OCI-LY7 (cell line): ENCODE measurements around the gene CADM4. TPM values are rescaled to one million over a fixed set of nuclear protein-coding genes. Genes with fewer than 3 reads are reported as not detected.

Experiments used
- BruUV-seq: library from RNA; stranded (reverse); fragments of 400-500 nt; replicated peaks from 2 replicates; lab custom pipeline; 2021; lab: Mats Ljungman, UMichigan
- CTCF ChIA-PET: fragments of 300-600 bp; sonication (Branson Sonifier 250); formaldehyde crosslinking; loops from one replicate; lab custom pipeline; 2022; ENCODE audit warnings: antibody characterized with exemption; ENCODE audit not compliant: unreplicated experiment; lab: Charles Lee
- POLR2A ChIA-PET: fragments of 300-600 bp; sonication (Branson Sonifier 250); formaldehyde crosslinking; loops from one replicate; lab custom pipeline; 2022; ENCODE audit warnings: antibody characterized with exemption; lab: Charles Lee
- DNase-seq: peaks from one replicate; pipeline ENCODE4 v3.0.0-alpha.2; 2015; ENCODE audit warnings: low spot score
- H2AFZ ChIP-seq: fragments of 200-600 bp; sonication (generic), shearing (Covaris generic); 2 replicates; pipeline ENCODE4 v1.6.1; 2014; ENCODE audit warnings: mild to moderate bottlenecking, antibody characterized with exemption, low read length, moderate library complexity
- H3K27ac ChIP-seq: fragments of 200-600 bp; sonication (generic); 2 replicates; pipeline ENCODE4 v1.5.1; 2014; ENCODE audit warnings: mixed run types, low read depth, mild to moderate bottlenecking, moderate library complexity, low read length, inconsistent platforms; ENCODE audit not compliant: poor library complexity, severe bottlenecking
- H3K36me3 ChIP-seq: fragments of 200-600 bp; sonication (generic); 2 replicates; pipeline ENCODE4 v1.6.1; 2014; ENCODE audit warnings: mild to moderate bottlenecking, antibody characterized with exemption, low read length, moderate library complexity, mixed read lengths; ENCODE audit not compliant: insufficient read depth
- H3K4me1 ChIP-seq: fragments of 200-600 bp; sonication (generic); 2 replicates; pipeline ENCODE4 v1.5.1; 2014; ENCODE audit warnings: mild to moderate bottlenecking, low read length; ENCODE audit not compliant: insufficient read depth, poor library complexity, severe bottlenecking
- H3K4me2 ChIP-seq: fragments of 200-600 bp; sonication (generic); 2 replicates; pipeline ENCODE4 v1.6.1; 2014; ENCODE audit warnings: mild to moderate bottlenecking, low read length
- H3K4me3 ChIP-seq: fragments of 200-600 bp; sonication (generic); 2 replicates; pipeline ENCODE4 v1.5.1; 2014; ENCODE audit warnings: mild to moderate bottlenecking, low read depth, low read length; ENCODE audit not compliant: poor library complexity, severe bottlenecking
- H3K79me2 ChIP-seq: fragments of 200-600 bp; sonication (generic); 2 replicates; pipeline ENCODE4 v1.6.1; 2016; ENCODE audit warnings: low read depth, mild to moderate bottlenecking, low read length, moderate library complexity, mixed read lengths; ENCODE audit not compliant: insufficient read depth
- H3K9me2 ChIP-seq: fragments of 200-600 bp; sonication (generic); 2 replicates; pipeline ENCODE4 v1.6.1; 2016; ENCODE audit warnings: mild to moderate bottlenecking, low read length, mixed read lengths; ENCODE audit not compliant: insufficient read depth
- H3K9me3 ChIP-seq: fragments of 200-600 bp; sonication (generic); 2 replicates; pipeline ENCODE4 v1.6.1; 2014; ENCODE audit warnings: mild to moderate bottlenecking, mixed run types, low read length, mixed read lengths
- H4K20me1 ChIP-seq: fragments of 200-600 bp; sonication (generic); 2 replicates; pipeline ENCODE4 v1.6.1; 2014; ENCODE audit warnings: mild to moderate bottlenecking, antibody characterized with exemption, low read length, moderate library complexity, mixed read lengths; ENCODE audit not compliant: insufficient read depth
- EZH2phosphoT487 ChIP-seq: fragments of 200-600 bp; sonication (generic); IDR thresholded peaks from 2 replicates; pipeline ENCODE4 v1.6.1; 2018; ENCODE audit warnings: low read depth, borderline replicate concordance, mild to moderate bottlenecking, mixed run types, antibody characterized with exemption, low read length, moderate library complexity, mixed read lengths
- intact Hi-C: fragments of 100-400 bp; cut with micrococcal nuclease; formaldehyde crosslinking; loops from one replicate; pipeline ENCODE4 v1.10.0; 2022; ENCODE audit not compliant: unreplicated experiment
- total RNA-seq, 2 experiments: library from RNA; depleted of rRNA in 1 of 2; stranded (reverse); fragments of >200 nt in 1 of 2; shearing (Covaris generic) in 1 of 2; gene quantifications; 2 replicates each; pipeline ENCODE4 v1.2.3, GENCODE V29; 2014 to 2022
- TF ChIP-seq, protein P1 (sequence below): fragments of 200-600 bp; sonication (generic); conservative IDR thresholded peaks from 2 replicates; pipeline ENCODE4 v1.5.1; 2014; ENCODE audit warnings: mild to moderate bottlenecking, antibody characterized with exemption, low read length, moderate library complexity, mixed read lengths

Gene CADM4
- total RNA-seq, 2 experiments from 2014 or later, result not detected

DNA sequence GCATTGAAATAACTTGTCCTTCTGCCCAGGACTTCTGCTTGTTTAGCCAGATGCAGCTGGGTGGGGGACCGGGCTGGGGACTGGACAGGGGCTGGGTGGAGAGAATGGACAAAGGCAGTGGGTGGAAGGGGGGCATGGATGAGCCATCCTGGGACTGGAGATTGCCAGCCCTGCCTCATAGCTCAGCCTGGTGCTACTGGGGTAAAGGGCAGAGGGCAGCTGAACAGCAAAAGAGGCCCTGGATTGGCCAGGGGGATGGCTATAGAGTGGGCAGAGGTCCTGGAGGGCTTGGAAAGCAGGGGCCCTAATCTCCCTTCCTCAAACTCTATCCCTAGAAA is 48.0 kb upstream of the CADM4 start:
- ChIA-PET CTCF (no interaction called here), POLR2A (interaction anchor here (0.6 kb wide), 1 partner anchor 10 kb away, joined by 3 read pairs; no protein-coding TSS in a partner anchor)
- BruUV-seq, result no TSS peak
- DNase-seq, result no peak
- Histone ChIP-seq H3K9me2 (no peaks in the 10 kb centered on the region), H3K4me2 (no peak overlapping the region), H3K36me3 (no peaks in the 10 kb centered on the region), H2AFZ (no peak overlapping the region), H3K27ac (no peak overlapping the region), H3K4me1 (no peaks in the 10 kb centered on the region), H4K20me1 (no peaks in the 10 kb centered on the region), H3K79me2 (no peaks in the 10 kb centered on the region), H3K4me3 (no peak overlapping the region), H3K9me3 (no peaks in the 10 kb centered on the region)
- intact Hi-C loops, result no loop called here
- no peak for TF ChIP-seq EZH2phosphoT487
- TF ChIP-seq, protein P1, sequence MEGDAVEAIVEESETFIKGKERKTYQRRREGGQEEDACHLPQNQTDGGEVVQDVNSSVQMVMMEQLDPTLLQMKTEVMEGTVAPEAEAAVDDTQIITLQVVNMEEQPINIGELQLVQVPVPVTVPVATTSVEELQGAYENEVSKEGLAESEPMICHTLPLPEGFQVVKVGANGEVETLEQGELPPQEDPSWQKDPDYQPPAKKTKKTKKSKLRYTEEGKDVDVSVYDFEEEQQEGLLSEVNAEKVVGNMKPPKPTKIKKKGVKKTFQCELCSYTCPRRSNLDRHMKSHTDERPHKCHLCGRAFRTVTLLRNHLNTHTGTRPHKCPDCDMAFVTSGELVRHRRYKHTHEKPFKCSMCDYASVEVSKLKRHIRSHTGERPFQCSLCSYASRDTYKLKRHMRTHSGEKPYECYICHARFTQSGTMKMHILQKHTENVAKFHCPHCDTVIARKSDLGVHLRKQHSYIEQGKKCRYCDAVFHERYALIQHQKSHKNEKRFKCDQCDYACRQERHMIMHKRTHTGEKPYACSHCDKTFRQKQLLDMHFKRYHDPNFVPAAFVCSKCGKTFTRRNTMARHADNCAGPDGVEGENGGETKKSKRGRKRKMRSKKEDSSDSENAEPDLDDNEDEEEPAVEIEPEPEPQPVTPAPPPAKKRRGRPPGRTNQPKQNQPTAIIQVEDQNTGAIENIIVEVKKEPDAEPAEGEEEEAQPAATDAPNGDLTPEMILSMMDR, result no peak

GRCh38 chr19:43684326-43684725 is 44.7 kb upstream of the CADM4 start:
- BruUV-seq, result no TSS peak
- no peak for DNase-seq
- intact Hi-C loops, result no loop called here
- no peaks in the 10 kb centered on the region for H3K9me2 ChIP-seq
- TF ChIP-seq EZH2phosphoT487, result no peak
- TF ChIP-seq, protein P1, result no peak
- CTCF ChIA-PET, result no interaction called here
- no peaks in the 10 kb centered on the region for H3K79me2 ChIP-seq
- no peak overlapping the region for H2AFZ ChIP-seq
- H3K27ac ChIP-seq, result no peak overlapping the region
- no peaks in the 10 kb centered on the region for H4K20me1 ChIP-seq
- POLR2A ChIA-PET, result interaction anchor here (0.6 kb wide), 1 partner anchor 799 kb away, joined by 3 read pairs; no protein-coding TSS in a partner anchor
- no peaks in the 10 kb centered on the region for H3K36me3 ChIP-seq
- H3K9me3 ChIP-seq, result no peaks in the 10 kb centered on the region
- no peaks in the 10 kb centered on the region for H3K4me1 ChIP-seq
- no peak overlapping the region for H3K4me3 ChIP-seq
- no peak overlapping the region for H3K4me2 ChIP-seq

- Histone ChIP-seq H3K27ac (no peak overlapping the region), H3K79me2 (no peaks in the 10 kb centered on the region), H2AFZ (no peak overlapping the region), H3K9me2 (no peaks in the 10 kb centered on the region), H4K20me1 (no peaks in the 10 kb centered on the region), H3K4me1 (no peaks in the 10 kb centered on the region), H3K9me3 (no peaks in the 10 kb centered on the region), H3K4me2 (no peak overlapping the region), H3K36me3 (no peaks in the 10 kb centered on the region), H3K4me3 (no peak overlapping the region)
- intact Hi-C loops, result no loop called here
- ChIA-PET POLR2A (no interaction called here), CTCF (no interaction called here)
- DNase-seq, result no peak
- no TSS peak for BruUV-seq
- TF ChIP-seq, protein P1, result no peak
- no peak for TF ChIP-seq EZH2phosphoT487
Observed at GRCh38 chr19:43683905-43684304, 44.3 kb upstream of the CADM4 start.
